HG02588 (cell line): ENCODE data around the gene HMGXB4.
"Not testable (repeated sequence)": the region's sequence is repeated elsewhere in the genome, so short reads cannot be mapped to it uniquely, and the experiment has no call there.

ENCODE experiments used
- ATAC-seq: cut with Tn5 transposase; IDR thresholded peaks from one replicate; pipeline ENCODE4 v1.9.1; 2021; ENCODE audit warnings: mild to moderate bottlenecking, moderate library complexity; ENCODE audit not compliant: unreplicated experiment

HMGXB4 gene, protein sequence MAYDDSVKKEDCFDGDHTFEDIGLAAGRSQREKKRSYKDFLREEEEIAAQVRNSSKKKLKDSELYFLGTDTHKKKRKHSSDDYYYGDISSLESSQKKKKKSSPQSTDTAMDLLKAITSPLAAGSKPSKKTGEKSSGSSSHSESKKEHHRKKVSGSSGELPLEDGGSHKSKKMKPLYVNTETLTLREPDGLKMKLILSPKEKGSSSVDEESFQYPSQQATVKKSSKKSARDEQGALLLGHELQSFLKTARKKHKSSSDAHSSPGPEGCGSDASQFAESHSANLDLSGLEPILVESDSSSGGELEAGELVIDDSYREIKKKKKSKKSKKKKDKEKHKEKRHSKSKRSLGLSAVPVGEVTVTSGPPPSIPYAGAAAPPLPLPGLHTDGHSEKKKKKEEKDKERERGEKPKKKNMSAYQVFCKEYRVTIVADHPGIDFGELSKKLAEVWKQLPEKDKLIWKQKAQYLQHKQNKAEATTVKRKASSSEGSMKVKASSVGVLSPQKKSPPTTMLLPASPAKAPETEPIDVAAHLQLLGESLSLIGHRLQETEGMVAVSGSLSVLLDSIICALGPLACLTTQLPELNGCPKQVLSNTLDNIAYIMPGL

DNA sequence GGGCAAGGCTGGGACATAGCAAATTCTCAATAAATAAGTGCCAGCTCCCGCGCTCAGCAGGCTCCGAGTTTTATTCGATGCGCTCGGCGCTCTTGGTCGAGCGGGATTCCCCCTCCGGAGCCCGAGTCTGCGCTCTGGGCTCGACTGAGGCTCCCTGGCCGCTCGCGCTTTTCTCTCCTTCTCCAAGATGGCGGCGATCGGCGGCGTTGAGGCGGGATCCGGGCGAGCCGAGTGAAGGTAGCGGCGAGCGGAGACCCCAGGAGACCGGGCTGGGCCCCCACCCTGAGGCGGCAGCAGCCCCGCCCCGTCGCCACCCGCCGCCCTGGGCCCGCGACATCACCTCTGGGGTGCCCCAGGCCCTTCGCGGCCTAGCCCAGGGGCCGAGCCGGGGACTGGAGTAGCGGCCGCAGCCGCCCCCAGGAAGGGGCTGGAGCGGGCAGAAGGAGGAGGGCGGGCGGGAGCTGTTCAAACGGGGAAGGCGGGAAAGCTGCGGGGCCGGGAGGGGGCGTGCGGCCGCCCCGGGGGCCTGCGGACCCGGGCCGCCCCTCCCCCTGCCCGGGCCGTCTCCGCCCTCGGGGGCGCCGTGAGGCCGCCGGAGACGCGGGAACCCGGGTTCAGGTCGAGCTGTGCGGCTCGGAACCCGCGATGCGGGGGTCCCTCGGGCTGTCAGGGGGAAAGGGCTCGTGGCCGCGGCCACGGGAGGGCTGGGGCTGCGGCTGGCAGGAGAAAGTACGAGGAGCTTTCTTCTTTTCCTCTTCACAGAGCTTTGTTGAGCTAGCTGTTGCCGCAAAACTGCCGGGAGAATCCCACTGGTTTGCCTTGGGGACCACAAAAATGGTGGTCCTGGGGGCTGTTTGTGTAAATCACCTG, at the start of gene HMGXB4:
TSS of gene HMGXB4 (plus strand) at position 173 of the 870 bp plus-strand sequence. CDS start 4,898 bp downstream, outside the sequence.
- ATAC-seq = peak; percentile 83

DNA sequence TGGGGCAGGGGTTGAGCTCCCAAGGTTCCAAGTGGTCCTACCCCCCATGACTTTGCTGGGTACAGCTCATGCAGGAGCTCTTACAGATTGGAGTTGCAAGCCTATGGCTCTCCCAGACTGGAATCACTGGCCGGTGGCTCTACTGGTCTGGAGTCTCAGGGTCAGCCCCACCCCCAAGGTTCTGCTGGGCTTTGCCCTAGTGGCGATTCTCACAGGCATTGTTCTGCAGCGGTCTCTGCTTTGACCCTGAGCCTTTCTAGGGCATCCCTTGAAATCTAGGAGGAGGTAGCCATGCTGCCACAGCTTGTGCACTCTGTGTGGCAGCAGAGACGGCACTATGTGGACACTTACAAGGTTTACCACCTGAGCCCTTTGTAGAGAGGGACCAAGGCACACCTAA, 49.3 kb upstream of the HMGXB4 start:
- no peak for ATAC-seq

DNA sequence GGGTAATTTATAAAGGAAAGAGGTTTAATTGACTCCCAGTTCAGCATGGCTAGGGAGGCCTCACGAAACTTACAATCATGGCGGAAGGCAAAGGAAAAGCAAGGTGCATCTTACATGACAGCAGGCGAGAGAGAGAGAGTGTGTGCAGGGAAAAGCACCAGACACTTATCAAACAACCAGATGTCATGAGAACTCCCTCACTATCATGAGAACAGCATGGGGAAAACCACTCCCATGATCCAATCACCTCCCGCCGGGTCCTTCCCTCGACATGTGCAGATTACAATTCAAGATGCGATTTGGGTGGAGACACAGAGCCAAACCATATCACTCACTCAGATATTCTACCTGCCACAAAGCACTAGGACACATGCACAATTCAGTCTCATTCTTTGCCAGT, 48.1 kb upstream of the HMGXB4 start:
- ATAC-seq = no peak

DNA sequence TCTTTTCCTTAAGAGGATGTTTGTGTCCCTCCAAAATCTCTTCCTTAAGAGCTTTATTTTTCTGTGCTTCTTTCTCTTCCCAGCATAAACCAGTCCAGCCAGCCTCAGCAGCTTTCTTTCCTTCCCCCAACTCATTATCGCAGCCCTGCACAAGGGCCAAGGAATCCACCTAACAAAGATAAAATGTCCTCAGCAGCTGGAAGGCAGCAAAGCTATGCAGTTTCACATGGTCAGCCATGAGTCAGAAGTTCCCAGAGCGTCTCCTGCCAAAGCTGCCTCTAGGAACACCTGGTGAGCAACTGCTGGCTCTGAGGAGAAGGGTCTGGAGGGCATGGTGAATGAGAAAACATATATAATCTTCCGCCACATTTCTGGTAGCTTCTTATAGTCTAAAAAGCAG, 45.3 kb upstream of the HMGXB4 start:
- ATAC-seq = no peak

DNA sequence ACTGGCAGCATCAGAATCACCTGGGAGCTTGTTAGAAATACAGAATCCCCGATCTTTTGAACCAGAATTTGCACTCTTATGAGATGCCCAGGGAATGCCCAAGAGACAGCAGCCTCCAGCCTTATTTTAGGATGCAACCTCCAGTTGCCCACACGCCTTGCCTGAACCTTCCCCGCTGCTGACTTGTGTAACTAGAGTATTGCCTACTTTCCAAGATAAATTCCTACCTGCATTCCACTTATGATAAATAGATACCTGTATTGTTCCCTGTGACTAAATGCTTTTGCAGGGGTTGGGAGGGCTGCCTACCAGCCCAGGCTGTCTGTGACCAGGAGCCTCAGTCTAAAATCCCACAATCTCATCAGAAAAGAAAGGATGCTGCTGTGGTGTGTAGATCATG, 44.3 kb upstream of the HMGXB4 start:
- no peak for ATAC-seq

DNA sequence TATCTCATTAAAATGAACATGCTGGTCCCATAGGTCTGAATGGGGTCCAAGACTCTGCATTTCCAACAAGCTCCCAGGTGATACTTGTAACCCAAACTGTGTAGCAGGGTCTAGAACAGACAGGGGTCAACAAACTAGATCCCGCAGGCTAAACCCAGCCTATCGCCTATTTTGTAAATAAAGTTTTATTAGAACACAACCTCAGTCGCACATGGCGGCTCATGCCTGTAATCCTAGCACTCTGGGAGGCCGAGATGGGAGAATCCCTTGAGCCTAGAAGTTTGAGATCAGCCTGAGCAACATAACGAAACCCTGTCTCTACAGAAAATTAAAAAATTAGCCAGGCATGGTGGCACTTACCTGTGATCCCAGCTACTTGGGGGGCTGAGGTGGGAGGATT, 42.3 kb upstream of the HMGXB4 start:
- ATAC-seq = no peak

DNA sequence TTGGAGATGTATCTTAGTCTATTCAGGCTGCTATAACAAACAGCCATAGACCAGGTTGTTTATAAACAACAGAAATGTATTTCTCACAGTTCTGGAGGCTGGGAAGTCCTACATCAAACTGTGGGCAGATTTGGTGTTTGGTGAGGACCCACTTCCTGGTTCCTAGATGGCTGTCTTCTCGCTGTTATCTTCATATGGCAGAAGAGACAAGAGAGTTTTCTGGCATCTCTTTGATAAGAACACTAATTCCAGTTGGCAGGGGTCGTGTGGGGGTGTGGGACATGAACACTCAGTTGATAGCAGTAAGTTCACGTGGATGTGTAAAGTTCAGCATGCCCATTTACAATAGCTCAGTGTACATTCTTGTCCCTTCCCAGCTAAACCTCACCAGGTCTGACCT, 41.3 kb upstream of the HMGXB4 start:
- ATAC-seq = no peak

DNA sequence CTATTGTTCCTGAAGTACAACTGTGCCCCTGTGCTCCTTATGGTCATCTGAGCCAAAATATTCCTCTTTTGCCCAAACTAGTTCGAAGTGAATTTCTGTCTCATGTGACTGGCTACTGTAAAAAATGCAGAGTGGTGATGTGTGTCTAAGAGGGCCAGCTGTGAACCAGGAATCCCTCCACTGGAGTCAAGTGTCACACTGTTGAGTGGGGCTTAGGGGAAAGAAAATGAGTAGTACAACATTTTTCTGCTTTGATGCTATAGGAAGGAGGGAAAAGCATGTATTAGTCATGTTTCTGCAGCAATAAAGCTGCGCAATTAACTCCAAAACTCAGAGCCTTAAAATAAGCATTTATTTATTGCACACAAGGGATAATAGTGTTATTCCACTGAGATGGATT, 39.8 kb upstream of the HMGXB4 start:
- no peak for ATAC-seq

DNA sequence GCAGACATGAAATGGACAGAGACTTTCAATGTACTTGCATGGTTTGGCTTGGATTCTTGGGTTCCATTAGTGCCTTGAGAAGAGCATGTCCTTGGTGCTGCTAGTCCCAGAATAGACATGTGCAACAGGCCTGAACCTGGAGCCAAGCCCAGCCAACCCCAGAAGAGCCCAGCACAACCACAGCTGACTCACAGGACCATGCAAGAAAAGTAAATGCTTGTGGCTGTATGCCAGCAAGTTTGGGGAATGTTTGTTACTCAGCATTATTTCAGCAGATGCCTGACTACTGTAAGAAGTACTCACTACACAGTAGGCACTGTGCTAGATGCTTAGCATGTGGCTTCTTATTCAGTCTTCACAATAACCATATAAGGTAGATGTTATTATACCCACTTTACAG, 39.2 kb upstream of the HMGXB4 start:
- no peak for ATAC-seq

DNA sequence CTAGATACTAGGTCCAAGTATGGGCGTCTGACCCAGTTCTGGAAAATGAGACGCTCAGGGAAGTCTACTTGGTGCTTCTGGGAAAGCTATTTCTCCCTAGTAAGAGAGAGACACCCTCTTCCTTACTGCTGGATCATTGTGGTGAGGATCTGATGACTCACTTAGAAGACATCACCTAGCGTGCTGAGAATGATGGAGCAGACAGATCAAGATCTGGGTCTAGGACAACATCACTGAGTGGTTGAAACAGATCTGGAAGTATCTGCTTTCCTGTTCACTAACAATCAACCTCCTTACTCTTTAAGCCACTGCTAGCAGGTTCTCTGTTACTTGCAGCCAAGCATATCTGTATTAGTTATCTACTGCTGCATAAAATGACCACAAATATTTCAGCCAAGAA, 38.3 kb upstream of the HMGXB4 start:
- no peak for ATAC-seq

DNA sequence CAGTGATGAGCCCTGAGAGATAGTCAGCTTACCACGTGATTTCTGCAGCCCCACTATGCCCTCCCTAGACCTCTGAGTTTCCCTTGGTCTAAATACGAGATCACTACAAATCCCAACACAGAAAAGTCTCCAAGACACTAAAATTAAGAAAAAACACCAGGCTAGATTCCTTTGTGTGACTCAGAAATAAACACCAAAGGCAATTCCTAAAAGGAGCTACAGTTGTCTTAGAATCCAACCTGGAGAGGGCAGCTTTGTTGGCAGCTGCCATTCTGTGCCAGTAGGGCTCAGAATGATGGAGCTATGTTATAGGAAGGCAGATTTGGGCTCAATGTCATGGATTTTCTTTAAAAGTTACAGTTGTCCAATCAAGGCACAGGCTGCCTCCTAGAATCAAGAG, 37.1 kb upstream of the HMGXB4 start:
- no peak for ATAC-seq

DNA sequence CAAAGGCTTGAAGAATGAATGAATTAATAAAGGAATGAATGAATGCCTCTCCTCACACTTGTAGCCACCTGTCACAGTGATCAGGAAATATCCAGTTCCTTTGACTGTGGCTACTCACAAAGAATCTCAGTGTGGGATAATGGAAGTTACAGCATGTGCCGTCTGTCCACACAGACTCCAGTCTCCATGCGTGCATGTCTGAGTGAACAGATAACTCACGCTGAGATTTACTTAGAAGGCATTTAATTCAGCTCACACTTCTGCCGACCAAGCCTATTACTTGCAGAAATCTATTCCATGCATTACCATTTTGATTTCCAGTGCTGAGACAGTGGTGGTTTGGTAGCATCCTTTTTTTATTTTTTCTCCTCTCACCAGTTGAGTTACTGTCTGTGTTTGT, 32.3 kb upstream of the HMGXB4 start:
- ATAC-seq = no peak

DNA sequence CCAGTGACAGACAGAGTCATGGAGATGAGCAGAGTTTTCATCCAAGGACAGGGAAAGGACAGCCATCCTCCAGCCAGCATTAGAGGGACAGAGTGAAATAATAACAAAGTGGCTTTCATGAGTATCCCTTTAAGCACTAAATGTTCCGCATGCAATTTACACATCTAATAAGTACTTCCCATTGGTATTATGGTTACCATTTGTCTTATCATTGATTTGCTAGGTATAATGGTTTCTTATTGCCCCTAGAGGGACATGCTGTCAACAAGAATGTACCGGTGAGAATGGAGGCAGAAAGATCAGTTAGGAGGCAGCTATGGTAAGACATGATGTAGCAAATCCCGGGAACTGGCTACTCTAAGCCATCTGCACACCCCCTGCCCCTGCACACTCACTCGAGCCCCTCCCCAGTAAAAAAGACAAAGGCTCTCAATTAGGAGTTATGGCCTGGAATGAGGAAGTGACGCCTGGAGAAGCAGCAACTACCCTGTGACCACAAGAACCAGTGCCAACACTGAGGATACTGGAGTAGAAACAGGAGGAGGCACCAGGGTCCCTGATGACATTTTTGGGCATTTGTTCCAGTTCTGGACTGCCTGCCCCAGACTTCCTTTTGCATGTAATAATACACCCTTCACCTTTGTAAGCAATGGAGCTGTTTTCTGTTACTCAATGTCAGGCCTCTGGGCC, 30.2 kb upstream of the HMGXB4 start:
- ATAC-seq = no peak

DNA sequence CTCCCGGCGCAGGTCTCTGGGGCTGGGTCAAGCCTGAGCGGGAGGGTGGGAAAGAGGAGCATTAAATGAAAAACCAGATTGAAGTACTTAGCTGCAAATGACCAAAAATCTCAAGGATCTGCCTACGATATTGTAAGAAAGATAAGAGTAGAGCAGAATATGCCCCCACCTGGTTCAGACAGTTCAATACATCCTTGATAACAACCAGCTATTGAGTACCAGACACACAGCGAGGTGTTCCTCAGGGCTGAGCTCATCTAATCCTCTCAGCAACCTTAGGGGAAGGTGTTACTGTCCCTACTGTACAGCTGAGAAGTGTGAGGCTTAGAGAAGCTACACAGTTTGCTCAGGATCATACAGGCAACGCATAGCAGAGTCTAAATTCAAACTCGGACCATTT, 27.4 kb upstream of the HMGXB4 start:
- no peak for ATAC-seq

DNA sequence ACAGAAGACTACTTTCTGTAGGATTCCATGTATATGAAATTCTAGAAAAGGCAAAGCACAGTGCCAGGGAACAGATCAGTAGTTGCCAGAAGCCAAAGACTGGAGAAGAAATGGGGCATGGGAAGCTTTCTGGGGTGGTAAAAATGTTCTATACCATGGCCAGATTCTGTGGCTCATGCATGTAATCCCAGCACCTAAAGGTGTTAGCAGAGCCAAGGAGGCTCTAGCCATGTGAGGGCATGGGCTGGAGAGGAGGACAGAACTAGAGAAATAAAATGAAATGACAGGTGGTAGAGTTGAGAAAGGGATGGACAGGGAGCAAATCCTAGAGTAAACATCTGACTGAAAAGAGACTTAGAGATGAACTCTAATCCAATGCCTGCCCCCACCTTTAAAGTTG, 26.9 kb upstream of the HMGXB4 start:
- ATAC-seq = no peak

DNA sequence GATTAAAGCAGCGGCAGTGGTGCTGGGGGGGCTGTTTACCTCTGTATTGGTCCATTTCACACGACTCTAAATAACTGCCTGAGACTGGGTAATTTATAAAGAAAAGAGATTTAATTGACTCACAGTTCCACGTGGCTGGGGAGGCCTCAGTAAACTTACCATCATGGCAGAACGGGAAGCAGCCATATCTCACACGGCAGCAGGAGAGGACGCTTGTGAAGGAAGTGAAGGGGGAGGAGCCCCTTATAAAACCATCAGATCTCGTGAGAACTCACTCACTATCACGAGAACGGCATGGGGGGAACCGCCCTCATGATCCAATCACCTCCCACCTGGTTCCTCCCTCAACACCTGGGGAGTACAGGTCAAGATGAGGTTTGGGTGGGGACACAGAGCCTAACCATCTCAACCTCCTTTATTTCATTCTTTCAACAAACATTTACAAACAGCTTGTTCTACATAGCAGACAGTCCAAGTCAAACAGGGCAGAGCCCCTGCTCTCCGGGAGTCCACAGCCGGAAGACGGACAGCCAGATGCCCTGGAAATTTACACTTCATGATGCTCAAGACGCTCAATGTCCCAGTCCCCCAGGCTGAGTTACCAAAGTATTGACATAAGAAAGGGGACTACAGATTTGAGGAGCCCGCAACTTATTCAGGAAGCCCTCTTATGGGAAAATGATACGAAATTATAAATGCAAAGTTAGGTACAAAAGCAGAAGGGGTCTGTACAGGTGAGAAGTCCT, 26.3 kb upstream of the HMGXB4 start:
- no peak for ATAC-seq

DNA sequence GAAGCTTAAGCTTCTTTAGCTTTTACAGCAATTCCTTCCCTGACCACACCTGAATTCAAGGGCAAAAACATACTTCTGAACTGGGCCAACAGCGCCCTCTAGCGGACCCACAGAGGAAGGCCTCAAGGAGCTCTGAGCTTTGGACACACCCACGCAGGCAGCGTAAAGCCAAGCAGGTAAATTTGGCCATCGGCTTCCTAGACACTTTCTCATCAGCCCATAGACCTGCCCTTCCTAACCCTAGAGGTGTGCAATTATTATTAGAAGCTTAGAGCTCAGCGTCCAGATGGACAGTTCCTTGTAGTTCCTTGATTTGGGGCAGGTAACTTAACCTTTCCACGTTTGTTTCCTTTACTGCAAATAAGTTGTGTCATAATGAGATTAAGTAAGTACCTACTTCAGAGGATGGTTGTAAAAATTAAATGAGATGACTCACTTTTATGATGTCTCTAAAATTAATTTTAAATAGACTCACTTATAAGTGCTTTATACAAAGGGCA, 25.7 kb upstream of the HMGXB4 start:
- ATAC-seq = no peak

DNA sequence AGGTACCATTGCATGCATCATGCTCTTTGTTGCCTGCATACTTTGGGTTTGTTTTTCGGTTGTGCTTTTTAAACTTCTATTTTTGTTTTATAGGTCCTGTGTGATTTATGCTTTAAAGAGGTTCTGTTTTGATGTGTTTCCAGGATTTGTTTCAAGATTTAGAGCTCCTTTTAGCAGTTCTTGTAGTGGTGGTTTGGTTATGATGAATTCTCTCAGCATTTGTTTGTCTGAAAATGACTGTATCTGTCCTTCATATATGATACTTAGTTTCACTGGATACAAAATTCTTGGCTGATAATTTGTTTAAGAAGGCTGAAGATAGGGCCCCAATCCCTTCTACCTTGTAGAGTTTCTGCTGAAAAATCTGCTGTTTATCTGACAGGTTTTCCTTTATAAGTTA, 18.5 kb upstream of the HMGXB4 start:
- ATAC-seq = not testable (repeated sequence)

DNA sequence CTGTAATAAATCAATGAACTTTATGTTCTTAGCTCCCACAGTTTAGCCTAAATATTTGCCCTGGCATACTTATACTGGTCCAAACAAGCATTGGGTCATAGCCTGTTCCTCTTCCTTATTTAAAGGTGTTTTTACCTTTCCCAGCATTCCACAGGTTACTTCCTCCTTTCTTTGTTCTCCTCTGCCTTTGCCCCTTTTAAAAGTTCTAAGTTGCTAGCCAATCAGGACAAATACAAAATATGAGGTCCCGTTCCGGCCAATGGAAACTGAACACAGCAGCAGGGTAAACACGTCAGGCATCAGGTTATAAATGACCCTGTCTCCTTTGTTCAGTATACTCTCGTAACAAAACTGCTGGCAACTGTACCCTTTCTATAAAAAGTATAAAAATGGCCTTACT, 12.8 kb upstream of the HMGXB4 start:
- not testable (repeated sequence) for ATAC-seq

DNA sequence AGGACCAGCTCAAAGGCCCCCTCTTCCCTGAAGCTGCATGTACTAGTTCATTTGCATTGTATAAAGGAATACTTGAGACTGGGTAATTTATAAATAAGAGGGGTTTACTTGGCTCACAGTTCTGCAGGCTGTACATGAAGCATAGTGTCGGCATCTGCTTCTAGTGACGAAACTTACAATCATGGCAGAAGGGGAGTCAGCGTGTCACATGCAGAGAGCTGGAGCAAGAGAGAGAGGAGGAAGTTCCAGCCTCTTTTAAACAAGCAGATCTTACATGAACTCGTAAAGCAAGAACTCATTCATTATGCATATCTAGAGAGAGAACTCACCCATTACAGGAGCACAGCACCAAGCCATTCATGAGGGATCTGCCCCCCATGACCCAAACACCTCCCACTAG, 7.1 kb upstream of the HMGXB4 start:
- ATAC-seq = no peak
